ENCODE data around the gene ANKRD6. TPM values are rescaled to one million over a fixed set of nuclear protein-coding genes. Genes with fewer than 3 reads are reported as not detected.

The ANKRD6 gene
- total RNA-seq, 1 experiment from 2014 or later = 14.7 TPM

GRCh38 chr6:89518352-89519055 lies 85.6 kb downstream of the ANKRD6 start:
- TF ChIP-seq, protein P1, sequence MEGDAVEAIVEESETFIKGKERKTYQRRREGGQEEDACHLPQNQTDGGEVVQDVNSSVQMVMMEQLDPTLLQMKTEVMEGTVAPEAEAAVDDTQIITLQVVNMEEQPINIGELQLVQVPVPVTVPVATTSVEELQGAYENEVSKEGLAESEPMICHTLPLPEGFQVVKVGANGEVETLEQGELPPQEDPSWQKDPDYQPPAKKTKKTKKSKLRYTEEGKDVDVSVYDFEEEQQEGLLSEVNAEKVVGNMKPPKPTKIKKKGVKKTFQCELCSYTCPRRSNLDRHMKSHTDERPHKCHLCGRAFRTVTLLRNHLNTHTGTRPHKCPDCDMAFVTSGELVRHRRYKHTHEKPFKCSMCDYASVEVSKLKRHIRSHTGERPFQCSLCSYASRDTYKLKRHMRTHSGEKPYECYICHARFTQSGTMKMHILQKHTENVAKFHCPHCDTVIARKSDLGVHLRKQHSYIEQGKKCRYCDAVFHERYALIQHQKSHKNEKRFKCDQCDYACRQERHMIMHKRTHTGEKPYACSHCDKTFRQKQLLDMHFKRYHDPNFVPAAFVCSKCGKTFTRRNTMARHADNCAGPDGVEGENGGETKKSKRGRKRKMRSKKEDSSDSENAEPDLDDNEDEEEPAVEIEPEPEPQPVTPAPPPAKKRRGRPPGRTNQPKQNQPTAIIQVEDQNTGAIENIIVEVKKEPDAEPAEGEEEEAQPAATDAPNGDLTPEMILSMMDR (IDR thresholded peaks at IDR 0.05; ENCODE audit: unreplicated experiment) = no peak
- Mint-ChIP-seq H3K9me3 (ENCODE audit: low read depth, unreplicated experiment) (no peaks in the 10 kb centered on the region), H3K36me3 (ENCODE audit: insufficient read depth, unreplicated experiment) (no peaks in the 10 kb centered on the region), H3K27ac (ENCODE audit: unreplicated experiment) (no peak overlapping the region), H3K27me3 (ENCODE audit: unreplicated experiment) (no peaks in the 10 kb centered on the region), H3K4me1 (ENCODE audit: low read depth, unreplicated experiment) (no peaks in the 10 kb centered on the region), H3K4me3 (ENCODE audit: low read depth, unreplicated experiment) (no peak overlapping the region)
- intact Hi-C loops (cut with micrococcal nuclease; ENCODE audit: unreplicated experiment) = no loop called here
- no TSS peak for BruUV-seq (replicated peaks)
- CTCF ChIA-PET = interaction anchor here (0.7 kb wide), 1 partner anchor 121 kb away, joined by 3 read pairs; no protein-coding TSS in a partner anchor
- DNase-seq = no peak

- no peak overlapping the region for H3K27ac Mint-ChIP-seq (ENCODE audit: unreplicated experiment)
- intact Hi-C loops (cut with micrococcal nuclease; ENCODE audit: unreplicated experiment) = no loop called here
- no peak overlapping the region for H3K4me3 Mint-ChIP-seq (ENCODE audit: low read depth, unreplicated experiment)
- H3K27me3 Mint-ChIP-seq (ENCODE audit: unreplicated experiment) = no peaks in the 10 kb centered on the region
- H3K9me3 Mint-ChIP-seq (ENCODE audit: low read depth, unreplicated experiment) = no peaks in the 10 kb centered on the region
- no peaks in the 10 kb centered on the region for H3K36me3 Mint-ChIP-seq (ENCODE audit: insufficient read depth, unreplicated experiment)
- TF ChIP-seq, protein P1 (IDR thresholded peaks at IDR 0.05; ENCODE audit: unreplicated experiment) = no peak
- no TSS peak for BruUV-seq (replicated peaks)
- DNase-seq = no peak
- H3K4me1 Mint-ChIP-seq (ENCODE audit: low read depth, unreplicated experiment) = no peaks in the 10 kb centered on the region
- CTCF ChIA-PET = no interaction called here
Observed at GRCh38 chr6:89520736-89521135, 87.8 kb downstream of the ANKRD6 start.

- CTCF ChIA-PET = no interaction called here
- Mint-ChIP-seq H3K9me3 (ENCODE audit: low read depth, unreplicated experiment) (no peaks in the 10 kb centered on the region), H3K27me3 (ENCODE audit: unreplicated experiment) (no peaks in the 10 kb centered on the region), H3K4me3 (ENCODE audit: low read depth, unreplicated experiment) (no peak overlapping the region), H3K36me3 (ENCODE audit: insufficient read depth, unreplicated experiment) (no peaks in the 10 kb centered on the region), H3K4me1 (ENCODE audit: low read depth, unreplicated experiment) (no peaks in the 10 kb centered on the region), H3K27ac (ENCODE audit: unreplicated experiment) (no peak overlapping the region)
- TF ChIP-seq, protein P1 (IDR thresholded peaks at IDR 0.05; ENCODE audit: unreplicated experiment) = no peak
- intact Hi-C loops (cut with micrococcal nuclease; ENCODE audit: unreplicated experiment) = no loop called here
- BruUV-seq (replicated peaks) = no TSS peak
- DNase-seq = no peak
Observed at GRCh38 chr6:89522778-89523177, 89.8 kb downstream of the ANKRD6 start.

DNA sequence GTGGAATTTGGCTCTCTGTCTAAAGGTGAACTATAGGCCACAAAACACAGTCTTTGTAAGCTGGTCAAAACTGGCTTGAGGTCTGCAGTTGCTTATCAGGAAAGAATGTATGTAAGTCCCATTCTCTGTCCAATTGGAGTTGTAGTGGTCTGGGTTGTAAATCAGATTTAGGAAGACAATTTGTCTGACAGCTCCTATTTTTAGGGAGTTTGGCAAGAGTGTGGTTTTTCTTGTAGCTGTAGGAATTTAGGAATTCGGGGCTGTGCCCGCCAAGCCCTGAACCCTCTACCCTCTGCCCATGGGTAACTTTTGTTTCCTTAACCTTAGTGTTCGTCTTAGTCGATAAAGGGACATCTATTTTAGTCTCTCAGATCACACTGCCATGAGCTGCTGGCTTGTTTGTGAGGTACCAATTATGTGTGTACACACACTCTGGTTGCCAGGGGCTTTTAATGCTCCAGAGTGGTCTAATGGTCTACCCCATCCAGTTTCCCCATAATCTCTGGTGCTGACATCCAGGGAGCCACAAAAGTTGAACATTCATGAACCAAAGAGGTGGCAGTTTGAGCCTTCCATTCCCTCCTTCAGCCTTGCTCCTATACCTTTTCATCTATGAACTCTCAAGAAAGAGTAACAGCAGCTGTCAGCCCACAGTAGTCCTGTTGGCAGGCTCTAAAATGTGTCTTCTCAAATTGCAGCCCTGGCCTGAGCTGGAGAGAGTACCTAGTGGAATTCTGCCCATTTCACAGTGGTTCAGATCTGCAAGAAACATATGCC lies 93.0 kb downstream of the ANKRD6 start:
- Mint-ChIP-seq H3K27ac (ENCODE audit: unreplicated experiment) (no peak overlapping the region), H3K4me1 (ENCODE audit: low read depth, unreplicated experiment) (no peaks in the 10 kb centered on the region), H3K9me3 (ENCODE audit: low read depth, unreplicated experiment) (no peaks in the 10 kb centered on the region), H3K36me3 (ENCODE audit: insufficient read depth, unreplicated experiment) (no peaks in the 10 kb centered on the region), H3K27me3 (ENCODE audit: unreplicated experiment) (no peaks in the 10 kb centered on the region), H3K4me3 (ENCODE audit: low read depth, unreplicated experiment) (no peak overlapping the region)
- intact Hi-C loops (cut with micrococcal nuclease; ENCODE audit: unreplicated experiment) = no loop called here
- BruUV-seq (replicated peaks) = no TSS peak
- CTCF ChIA-PET = no interaction called here
- no peak for DNase-seq
- TF ChIP-seq, protein P1 (IDR thresholded peaks at IDR 0.05; ENCODE audit: unreplicated experiment) = no peak
